ENCODE results near the gene DHX36. TPM values are rescaled to one million over a fixed set of nuclear protein-coding genes. Genes with fewer than 3 reads are reported as not detected.

DHX36 gene
- total RNA-seq, 1 donor from 2014 or later: 78.3 TPM

DNA sequence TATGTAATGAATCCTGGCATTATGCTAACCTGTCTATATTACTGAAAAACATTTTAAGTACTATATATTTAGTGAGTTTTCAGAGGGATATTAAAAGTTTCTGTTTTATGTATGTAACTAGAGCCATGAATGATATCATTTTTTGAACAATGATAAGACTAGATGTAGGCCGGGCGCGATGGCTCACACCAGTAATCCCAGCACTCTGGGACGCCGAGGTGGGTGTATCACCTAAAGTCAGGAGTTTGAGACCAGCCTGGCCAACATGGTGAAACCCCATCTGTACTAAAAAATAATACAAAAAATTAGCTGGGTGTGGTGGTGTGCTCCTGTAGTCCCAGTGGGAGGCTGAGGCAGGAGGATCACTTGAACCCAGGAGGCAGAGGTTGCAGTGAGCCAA lies 34.1 kb downstream of the DHX36 start:
- DNase-seq (ENCODE audit: low read depth): no peak

GRCh38 chr3:154285221-154285620 lies 39.1 kb downstream of the DHX36 start:
- no peak for DNase-seq (ENCODE audit: low read depth)

- no peak for DNase-seq (ENCODE audit: low read depth)
These were observed 44.1 kb downstream of the DHX36 start for GRCh38 chr3:154280161-154280560.

DNA sequence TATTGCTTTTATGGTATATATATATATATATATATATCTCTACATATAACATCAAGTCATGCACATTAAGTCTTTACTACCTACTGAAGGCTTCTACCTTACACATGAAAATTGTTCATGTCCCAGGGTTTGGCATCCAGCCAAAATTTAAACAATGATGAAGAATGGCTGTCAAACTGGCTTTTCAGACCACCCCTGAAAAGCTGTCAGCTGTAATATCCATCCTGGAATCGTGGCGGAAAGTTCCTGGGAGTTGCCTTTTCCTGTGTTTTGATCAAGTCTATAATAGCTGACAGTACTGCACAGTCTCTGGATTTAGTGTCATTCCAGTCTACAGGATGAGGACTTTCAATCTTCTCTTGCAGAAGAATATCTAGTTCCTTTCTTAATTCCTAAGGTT lies 48.3 kb downstream of the DHX36 start:
- DNase-seq (ENCODE audit: low read depth): no peak

- no peak for DNase-seq (ENCODE audit: low read depth)
These were observed 49.0 kb downstream of the DHX36 start for GRCh38 chr3:154275292-154275691.

- DNase-seq (ENCODE audit: low read depth): no peak
These were observed 49.9 kb downstream of the DHX36 start for GRCh38 chr3:154274348-154274747.

DNA sequence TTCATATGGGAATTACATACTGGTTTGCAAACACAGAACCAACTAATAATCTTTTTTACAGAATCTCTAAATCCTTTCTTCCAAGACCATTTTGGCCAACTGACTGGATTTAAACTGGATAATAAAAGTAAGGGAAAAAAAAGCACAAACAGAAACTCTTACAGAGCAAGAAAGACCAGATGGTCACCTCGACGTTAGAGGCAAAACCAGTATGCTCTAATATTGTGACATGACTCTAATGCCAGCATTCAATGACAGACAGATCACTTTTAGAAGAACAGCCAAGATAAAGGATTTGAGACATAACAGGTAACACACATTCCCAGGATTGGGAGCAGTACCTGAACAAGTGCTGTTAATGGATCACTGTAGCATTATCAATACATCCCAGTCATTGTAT lies 50.9 kb downstream of the DHX36 start:
- DNase-seq (ENCODE audit: low read depth): no peak

DNA sequence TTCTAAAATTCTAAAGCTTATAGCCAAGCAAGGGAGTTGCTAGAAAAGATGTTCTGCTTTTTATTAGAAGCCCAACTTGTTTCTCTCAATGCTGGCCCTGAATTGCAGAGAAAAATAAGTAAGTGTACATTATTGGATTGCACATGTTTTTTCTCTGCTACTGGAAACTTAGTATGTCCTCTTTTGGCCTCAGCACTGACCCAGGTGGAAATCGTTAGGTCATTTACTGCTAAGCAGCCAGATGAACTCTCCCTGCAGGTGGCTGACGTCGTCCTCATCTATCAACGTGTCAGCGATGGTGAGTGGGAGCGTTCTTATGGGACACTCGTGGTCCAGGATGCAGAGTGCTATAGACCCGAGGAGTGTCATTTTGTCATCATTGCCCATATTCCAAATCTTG lies 69.8 kb downstream of the DHX36 start:
- no peak for DNase-seq (ENCODE audit: low read depth)

DNA sequence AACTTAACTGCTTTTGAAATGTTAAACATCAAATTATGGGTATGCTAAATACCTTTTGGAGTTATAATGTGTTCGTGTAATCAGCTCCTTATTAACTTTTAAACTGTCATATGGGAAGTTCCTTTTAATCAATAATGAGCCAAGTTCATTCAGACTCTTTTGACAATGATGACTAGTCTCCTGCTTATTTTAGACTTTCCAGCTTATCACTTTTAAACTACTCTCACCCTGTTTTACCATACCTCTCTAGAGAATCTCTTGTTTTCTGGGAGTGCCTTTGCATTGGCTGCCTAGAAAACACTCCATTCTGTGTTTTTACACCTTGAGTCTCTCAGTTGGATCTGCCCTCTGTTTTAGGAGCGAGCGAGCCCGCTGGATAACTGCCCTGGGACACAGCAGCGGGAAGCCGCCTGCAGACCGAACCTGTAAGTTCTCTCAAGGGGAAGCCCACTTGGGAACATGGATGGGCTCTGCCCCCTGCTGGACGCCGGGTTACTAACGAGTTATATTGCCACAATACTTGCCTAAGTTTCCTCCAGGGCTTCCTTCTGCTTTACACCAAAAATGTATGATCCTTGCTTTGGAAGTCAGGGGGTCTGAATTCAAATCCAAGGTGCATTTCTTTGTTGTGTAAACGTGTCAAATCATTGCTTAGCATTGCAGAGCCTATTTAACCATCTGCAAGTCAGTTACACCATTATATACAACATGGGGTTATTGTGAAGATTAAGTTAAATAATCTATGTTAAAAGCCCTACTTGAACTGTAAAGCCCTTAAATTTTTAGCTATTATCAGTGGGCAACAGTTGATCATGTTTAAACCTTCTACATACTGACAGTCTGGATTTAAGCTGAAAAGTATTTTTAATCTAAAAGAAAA lies 71.3 kb downstream of the DHX36 start:
- peak; percentile 81 for DNase-seq (ENCODE audit: low read depth)

GRCh38 chr3:154251610-154252009 lies 72.7 kb downstream of the DHX36 start:
- DNase-seq (ENCODE audit: low read depth): no peak

GRCh38 chr3:154250291-154250690 lies 74.0 kb downstream of the DHX36 start:
- no peak for DNase-seq (ENCODE audit: low read depth)

- no peak for DNase-seq (ENCODE audit: low read depth)
These were observed 76.4 kb downstream of the DHX36 start for GRCh38 chr3:154247806-154248415.

DNA sequence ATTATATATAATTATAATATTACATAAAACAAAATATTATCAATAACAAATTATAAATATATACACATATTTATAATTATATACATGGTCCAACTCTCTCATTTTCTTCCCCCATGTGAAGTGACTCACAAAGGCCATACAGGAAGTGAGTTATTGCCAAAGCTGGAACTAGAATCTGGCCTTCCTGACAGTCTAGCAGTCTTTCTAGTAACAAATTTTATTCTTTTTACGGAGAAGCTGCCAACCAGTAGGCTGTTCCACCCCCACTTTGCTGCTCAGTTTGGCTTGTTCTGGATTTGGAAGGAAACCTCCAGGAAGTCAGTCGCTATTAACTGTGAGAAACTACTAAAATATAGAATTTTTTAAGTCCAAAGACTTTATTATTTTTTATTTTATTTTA lies 79.6 kb downstream of the DHX36 start:
- DNase-seq (ENCODE audit: low read depth): peak; percentile 4

GRCh38 chr3:154243353-154243752 lies 80.9 kb downstream of the DHX36 start:
- peak; percentile 71 for DNase-seq (ENCODE audit: low read depth)

DNA sequence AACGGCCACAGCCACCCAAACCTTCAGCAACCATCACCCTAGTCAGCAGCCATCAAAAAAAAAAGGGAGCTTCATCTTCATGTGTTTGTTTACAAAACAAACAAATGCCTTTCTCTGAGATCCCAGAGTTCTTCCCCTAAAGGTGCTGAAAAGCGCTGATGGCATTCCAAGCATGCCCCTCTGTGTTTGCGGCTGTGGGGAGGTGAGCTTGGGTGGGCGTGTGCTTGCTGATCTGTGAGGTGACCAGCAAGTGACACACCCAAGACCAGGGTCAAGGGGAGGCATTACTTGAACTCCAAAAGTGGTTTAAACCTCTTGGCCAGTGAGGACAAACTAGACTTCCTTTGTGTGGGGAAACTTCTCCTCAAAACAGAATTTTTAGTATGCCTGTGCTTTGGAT lies 81.5 kb downstream of the DHX36 start:
- DNase-seq (ENCODE audit: low read depth): peak; percentile 7

DNA sequence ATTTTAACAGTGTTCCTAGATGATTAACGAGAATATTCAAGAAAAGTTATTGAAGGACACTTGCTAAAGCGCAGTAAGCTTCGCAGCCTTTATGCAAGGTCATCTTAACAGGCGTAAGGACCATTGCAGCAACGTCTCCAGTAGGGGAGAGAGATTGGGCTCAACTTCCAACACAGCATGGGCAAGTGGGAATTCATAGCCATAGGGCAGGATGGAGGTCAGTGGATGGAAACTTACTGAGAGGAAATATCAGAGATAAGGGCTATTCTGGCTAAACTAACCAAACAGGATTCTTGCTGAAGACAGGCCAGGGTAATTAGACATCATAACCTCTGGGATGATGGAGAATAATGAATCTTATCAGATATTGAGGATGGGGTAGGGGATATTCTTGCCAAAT lies 82.8 kb downstream of the DHX36 start:
- DNase-seq (ENCODE audit: low read depth): no peak

DNA sequence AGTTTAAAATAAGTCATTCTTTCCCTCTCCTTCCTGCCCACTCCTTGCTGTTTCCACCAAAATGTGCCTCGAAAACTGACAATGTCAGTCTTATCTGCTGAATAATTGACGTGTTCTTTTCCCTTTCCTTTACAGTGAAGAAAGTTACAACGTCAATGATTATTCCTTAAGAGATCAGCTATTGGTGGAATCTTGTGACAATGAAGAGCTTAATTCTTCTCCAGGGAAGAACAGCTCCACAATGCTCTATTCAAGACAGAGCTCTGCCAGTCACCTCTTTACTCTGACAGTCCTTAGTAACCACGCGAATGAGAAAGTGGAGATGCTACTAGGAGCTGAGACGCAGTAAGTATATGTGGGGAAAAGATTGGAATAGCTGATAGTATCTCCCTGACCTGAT lies 84.1 kb downstream of the DHX36 start:
- no peak for DNase-seq (ENCODE audit: low read depth)

DNA sequence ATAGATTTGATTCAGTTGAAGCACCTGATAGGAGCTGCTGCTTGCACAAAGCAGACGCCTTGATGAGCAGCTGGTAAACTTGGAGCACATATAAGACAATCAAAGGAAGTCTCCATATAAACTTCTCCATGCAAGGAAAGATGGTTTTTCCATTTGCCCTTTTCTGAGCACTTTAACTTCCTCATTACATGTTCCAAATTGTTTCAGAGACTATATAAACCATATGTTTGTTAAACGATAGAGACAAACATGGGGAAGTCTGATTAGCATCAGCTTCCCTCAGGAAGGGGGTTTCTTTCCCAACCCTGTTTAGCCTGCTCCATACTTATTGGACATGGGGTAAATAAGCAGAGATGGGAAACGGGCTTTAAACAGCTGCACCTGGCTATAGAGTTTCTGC lies 88.0 kb downstream of the DHX36 start:
- DNase-seq (ENCODE audit: low read depth): no peak

DNA sequence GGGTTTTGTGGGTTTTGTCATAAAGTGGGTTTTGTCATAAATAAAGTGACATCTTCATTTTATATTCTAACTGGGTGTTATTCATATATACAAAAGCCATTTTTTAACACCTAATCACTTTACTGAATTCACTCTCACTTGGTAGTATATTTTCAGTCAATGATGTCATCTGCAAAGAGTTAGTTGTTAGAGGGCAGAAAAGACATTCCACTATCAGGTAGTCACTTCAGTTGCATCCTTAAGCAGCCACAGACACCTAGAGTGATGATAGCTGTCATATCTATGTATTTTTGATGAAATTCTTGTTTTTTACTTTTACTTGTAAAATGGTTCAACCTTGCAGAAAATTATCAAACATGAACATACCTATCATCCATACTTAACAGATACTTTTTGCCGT lies 89.0 kb downstream of the DHX36 start:
- DNase-seq (ENCODE audit: low read depth): peak; percentile 25

- DNase-seq (ENCODE audit: low read depth): peak; percentile 22
These were observed 95.1 kb downstream of the DHX36 start for GRCh38 chr3:154229217-154229590.

- no peak for DNase-seq (ENCODE audit: low read depth)
These were observed 95.6 kb downstream of the DHX36 start for GRCh38 chr3:154228561-154229216.

GRCh38 chr3:154227531-154227930 lies 96.8 kb downstream of the DHX36 start:
- DNase-seq (ENCODE audit: low read depth): no peak

DNA sequence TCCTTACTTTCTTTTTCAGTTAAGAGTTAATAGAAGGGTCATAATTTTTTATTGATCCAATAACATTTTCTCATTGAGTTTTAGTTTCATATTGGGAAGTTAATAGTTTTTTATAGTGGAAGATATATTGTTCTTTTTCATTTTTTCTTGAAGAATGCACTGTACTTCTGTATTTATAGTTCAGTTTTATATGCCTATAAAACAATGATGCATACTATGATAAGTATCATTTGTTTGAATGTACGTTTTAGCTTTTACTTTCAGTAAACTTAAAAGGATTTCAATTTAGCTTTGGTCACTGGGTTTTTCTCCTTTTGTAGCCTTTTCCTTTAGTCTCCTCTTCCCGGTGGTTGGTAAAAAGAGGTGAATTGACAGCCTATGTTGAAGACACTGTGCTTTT lies 98.8 kb downstream of the DHX36 start:
- DNase-seq (ENCODE audit: low read depth): no peak
